HUES6 (cell line): ENCODE results near the gene ACBD7.
A peak's percentile ranks its signal among the peaks of the same experiment; 100 is the strongest.

Source experiments
- H3K27ac ChIP-seq: 2 replicates; pipeline ENCODE4 v1.7.0; 2013; ENCODE audit warnings: low read depth, mild to moderate bottlenecking, low read length, inconsistent platforms
- H3K27me3 ChIP-seq: 2 replicates; pipeline ENCODE4 v1.6.1; 2013; ENCODE audit warnings: low read length; ENCODE audit not compliant: control insufficient read depth, insufficient read depth
- H3K36me3 ChIP-seq: 2 replicates; pipeline ENCODE4 v1.6.1; 2013; ENCODE audit warnings: low read length; ENCODE audit not compliant: control insufficient read depth, insufficient read depth
- H3K4me1 ChIP-seq: 2 replicates; pipeline ENCODE4 v1.6.1; 2013; ENCODE audit warnings: low read length; ENCODE audit not compliant: control insufficient read depth, insufficient read depth
- H3K4me3 ChIP-seq: 2 replicates; pipeline ENCODE4 v1.5.1; 2013; ENCODE audit warnings: low read depth, low read length
- H3K9ac ChIP-seq: one replicate; pipeline ENCODE4 v1.6.1; 2013; ENCODE audit warnings: mild to moderate bottlenecking, low read length
- H3K9me3 ChIP-seq: 2 replicates; pipeline ENCODE4 v1.6.1; 2013; ENCODE audit warnings: low read depth, low read length; ENCODE audit not compliant: control insufficient read depth, insufficient read depth

Gene ACBD7

GRCh38 chr10:15088428-15089261 lies at the start of gene ACBD7:
Gene ACBD7 (minus strand): TSS chr10:15088776. CDS start chr10:15088728, 48 bp downstream.
- Histone ChIP-seq H3K4me3 (peak within 1 kb of the TSS; percentile 65), H3K27me3 (no peaks in the 10 kb centered on the region; the same call in 1 of the 2 replicates), H3K9ac (peak within 1 kb of the TSS; percentile 10), H3K9me3 (no peaks in the 10 kb centered on the region), H3K36me3 (no peaks in the 10 kb centered on the region), H3K4me1 (peaks cover 10% of the 10 kb centered on the region), H3K27ac (no peak within 1 kb of the TSS)

- no peak overlapping the region for H3K9ac ChIP-seq
- no peaks in the 10 kb centered on the region for H3K9me3 ChIP-seq
- H3K27ac ChIP-seq: no peak overlapping the region
- peaks cover 41% of the 10 kb centered on the region for H3K36me3 ChIP-seq
- H3K4me1 ChIP-seq: no peaks in the 10 kb centered on the region
- no peaks in the 10 kb centered on the region for H3K27me3 ChIP-seq
- no peak overlapping the region for H3K4me3 ChIP-seq
Observed at GRCh38 chr10:15137636-15138035, 49.1 kb upstream of the ACBD7 start.

DNA sequence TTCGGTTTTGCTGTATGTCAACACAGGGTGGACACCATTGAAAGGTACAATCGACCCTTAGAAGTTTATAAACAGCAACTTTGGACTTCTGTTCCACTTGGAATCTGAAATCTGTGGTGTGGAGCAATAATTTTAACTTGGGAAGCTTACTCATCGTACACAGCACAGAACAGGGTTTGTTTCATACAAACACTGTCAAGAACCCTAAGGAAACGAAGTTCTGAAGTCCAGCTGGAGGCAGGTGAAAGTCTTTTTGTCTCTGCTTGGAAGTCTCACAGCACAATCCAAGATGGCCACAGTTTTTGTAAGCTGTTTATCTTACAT lies 48.4 kb upstream of the ACBD7 start:
- H3K36me3 ChIP-seq: peaks cover 43% of the 10 kb centered on the region
- no peaks in the 10 kb centered on the region for H3K27me3 ChIP-seq
- no peaks in the 10 kb centered on the region for H3K4me1 ChIP-seq
- no peak overlapping the region for H3K9ac ChIP-seq
- H3K4me3 ChIP-seq: no peak overlapping the region
- no peaks in the 10 kb centered on the region for H3K9me3 ChIP-seq
- no peak overlapping the region for H3K27ac ChIP-seq

- Histone ChIP-seq H3K9ac (no peak overlapping the region), H3K36me3 (peaks cover 43% of the 10 kb centered on the region), H3K9me3 (no peaks in the 10 kb centered on the region), H3K4me1 (no peaks in the 10 kb centered on the region), H3K27ac (no peak overlapping the region), H3K27me3 (no peaks in the 10 kb centered on the region), H3K4me3 (no peak overlapping the region)
Observed at GRCh38 chr10:15136129-15137035, 47.8 kb upstream of the ACBD7 start.

- no peak overlapping the region for H3K9ac ChIP-seq
- no peak overlapping the region for H3K4me3 ChIP-seq
- H3K36me3 ChIP-seq: peaks cover 55% of the 10 kb centered on the region
- no peaks in the 10 kb centered on the region for H3K4me1 ChIP-seq
- H3K27ac ChIP-seq: no peak overlapping the region
- no peaks in the 10 kb centered on the region for H3K27me3 ChIP-seq
- no peaks in the 10 kb centered on the region for H3K9me3 ChIP-seq
Observed at GRCh38 chr10:15131330-15131729, 42.8 kb upstream of the ACBD7 start.

DNA sequence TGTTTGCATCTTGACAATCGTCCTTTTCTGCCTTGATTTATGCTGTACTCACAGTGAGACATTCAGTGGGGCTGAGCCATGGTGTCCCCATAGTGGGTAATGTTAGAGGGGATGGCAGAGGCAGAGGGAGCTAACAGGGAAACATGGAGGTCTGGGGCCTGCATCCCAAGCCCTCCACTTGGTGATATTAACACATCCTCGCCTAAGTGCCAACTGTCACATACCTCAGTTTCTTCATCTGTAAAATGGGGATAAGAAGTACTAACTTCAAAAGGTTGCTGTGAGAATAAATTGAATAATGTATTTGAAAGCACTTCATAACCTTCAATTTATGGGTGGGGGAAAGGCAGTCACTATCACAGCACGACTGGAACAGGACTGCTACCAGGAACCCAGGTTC lies 36.3 kb upstream of the ACBD7 start:
- Histone ChIP-seq H3K4me1 (no peaks in the 10 kb centered on the region), H3K9me3 (no peaks in the 10 kb centered on the region), H3K4me3 (no peak overlapping the region), H3K36me3 (peaks cover 38% of the 10 kb centered on the region), H3K27me3 (no peaks in the 10 kb centered on the region), H3K9ac (no peak overlapping the region), H3K27ac (no peak overlapping the region)

GRCh38 chr10:15124190-15124589 lies 35.6 kb upstream of the ACBD7 start:
- Histone ChIP-seq H3K27ac (no peak overlapping the region), H3K36me3 (peaks cover 38% of the 10 kb centered on the region), H3K9ac (no peak overlapping the region), H3K4me1 (no peaks in the 10 kb centered on the region), H3K9me3 (no peaks in the 10 kb centered on the region), H3K4me3 (no peak overlapping the region), H3K27me3 (no peaks in the 10 kb centered on the region)

DNA sequence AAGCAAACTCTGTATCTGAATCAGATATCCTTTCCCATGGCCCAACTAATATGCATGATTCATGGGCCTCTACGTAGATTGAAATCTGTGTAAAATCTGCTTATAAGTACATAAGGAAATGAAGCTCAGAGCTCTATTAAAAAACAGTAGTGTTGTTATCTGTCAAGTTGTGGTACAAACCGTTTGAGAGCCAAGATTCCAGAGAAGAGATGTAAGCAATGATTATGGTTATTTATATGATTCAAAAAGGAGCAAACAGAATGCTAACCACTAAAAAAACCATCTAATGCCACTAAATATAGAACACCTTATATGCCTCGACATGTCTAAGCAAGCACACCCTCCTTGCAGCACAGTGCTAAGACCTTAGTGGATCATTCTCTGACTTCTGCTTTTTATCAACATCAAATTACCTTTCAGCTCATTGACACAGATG lies 35.2 kb upstream of the ACBD7 start:
- no peaks in the 10 kb centered on the region for H3K27me3 ChIP-seq
- no peak overlapping the region for H3K4me3 ChIP-seq
- peaks cover 42% of the 10 kb centered on the region for H3K36me3 ChIP-seq
- 0 out of 2 replicates have a peak overlapping the region, but pooled peaks have one; percentile 11 for H3K27ac ChIP-seq
- no peaks in the 10 kb centered on the region for H3K9me3 ChIP-seq
- no peaks in the 10 kb centered on the region for H3K4me1 ChIP-seq
- no peak overlapping the region for H3K9ac ChIP-seq

GRCh38 chr10:15122477-15123030 lies 34.0 kb upstream of the ACBD7 start:
- Histone ChIP-seq H3K27ac (no peak overlapping the region), H3K36me3 (peaks cover 36% of the 10 kb centered on the region)

GRCh38 chr10:15121707-15122106 lies 33.1 kb upstream of the ACBD7 start:
- Histone ChIP-seq H3K36me3 (peaks cover 36% of the 10 kb centered on the region), H3K9ac (no peak overlapping the region), H3K4me3 (no peak overlapping the region), H3K9me3 (no peaks in the 10 kb centered on the region), H3K4me1 (no peaks in the 10 kb centered on the region), H3K27ac (no peak overlapping the region), H3K27me3 (no peaks in the 10 kb centered on the region)

More at GRCh38 chr10:15122477-15123030, 34.0 kb upstream of the ACBD7 start:
- H3K27me3 ChIP-seq: no peaks in the 10 kb centered on the region
- H3K4me3 ChIP-seq: no peak overlapping the region
- H3K9ac ChIP-seq: no peak overlapping the region
- no peaks in the 10 kb centered on the region for H3K9me3 ChIP-seq
- H3K4me1 ChIP-seq: no peaks in the 10 kb centered on the region

GRCh38 chr10:15120523-15120922 lies 31.9 kb upstream of the ACBD7 start:
- Histone ChIP-seq H3K9me3 (no peaks in the 10 kb centered on the region), H3K27ac (no peak overlapping the region), H3K36me3 (peaks cover 37% of the 10 kb centered on the region), H3K4me1 (no peaks in the 10 kb centered on the region), H3K27me3 (no peaks in the 10 kb centered on the region), H3K4me3 (no peak overlapping the region), H3K9ac (no peak overlapping the region)
